ENCODE measurements around the gene POLR3C. TPM values are rescaled to one million over a fixed set of nuclear protein-coding genes. Genes with fewer than 3 reads are reported as not detected.

POLR3C gene
- total and polyA plus RNA-seq, 3 donors from 2014 or later = 56.2 to 73.3 (median 63.8) TPM

- H3K27me3 ChIP-seq = no peaks in the 10 kb centered on the region
- intact Hi-C loops (cut with DNase I; ENCODE audit: low total_unique reads) = no loop called here
- 11 to 13% methylated on average over 6 of the region's 6 CpGs for WGBS, 2 donors
- peaks cover 24% of the 10 kb centered on the region for H3K4me1 ChIP-seq
- no peak overlapping the region for H3K4me3 ChIP-seq
- H3K9me3 ChIP-seq = no peaks in the 10 kb centered on the region
- TF ChIP-seq, protein P1, sequence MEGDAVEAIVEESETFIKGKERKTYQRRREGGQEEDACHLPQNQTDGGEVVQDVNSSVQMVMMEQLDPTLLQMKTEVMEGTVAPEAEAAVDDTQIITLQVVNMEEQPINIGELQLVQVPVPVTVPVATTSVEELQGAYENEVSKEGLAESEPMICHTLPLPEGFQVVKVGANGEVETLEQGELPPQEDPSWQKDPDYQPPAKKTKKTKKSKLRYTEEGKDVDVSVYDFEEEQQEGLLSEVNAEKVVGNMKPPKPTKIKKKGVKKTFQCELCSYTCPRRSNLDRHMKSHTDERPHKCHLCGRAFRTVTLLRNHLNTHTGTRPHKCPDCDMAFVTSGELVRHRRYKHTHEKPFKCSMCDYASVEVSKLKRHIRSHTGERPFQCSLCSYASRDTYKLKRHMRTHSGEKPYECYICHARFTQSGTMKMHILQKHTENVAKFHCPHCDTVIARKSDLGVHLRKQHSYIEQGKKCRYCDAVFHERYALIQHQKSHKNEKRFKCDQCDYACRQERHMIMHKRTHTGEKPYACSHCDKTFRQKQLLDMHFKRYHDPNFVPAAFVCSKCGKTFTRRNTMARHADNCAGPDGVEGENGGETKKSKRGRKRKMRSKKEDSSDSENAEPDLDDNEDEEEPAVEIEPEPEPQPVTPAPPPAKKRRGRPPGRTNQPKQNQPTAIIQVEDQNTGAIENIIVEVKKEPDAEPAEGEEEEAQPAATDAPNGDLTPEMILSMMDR (IDR thresholded peaks at IDR 0.05) = peak; percentile 87 to 92 (median 89)
- no peak for TF ChIP-seq POLR2A (IDR thresholded peaks at IDR 0.05)
- no peaks in the 10 kb centered on the region for H3K36me3 ChIP-seq (ENCODE audit: low read depth, missing control alignments)
- peak; percentile 97 for DNase-seq
- peak overlapping the region; percentile 80 to 88 for H3K27ac ChIP-seq
Observed at GRCh38 chr1:145891587-145892485, 67.8 kb downstream of the POLR3C start.

- H3K27ac ChIP-seq = peak overlapping the region; percentile 80 to 88
- H3K4me1 ChIP-seq = peaks cover 24% of the 10 kb centered on the region
- H3K9me3 ChIP-seq = no peaks in the 10 kb centered on the region
- H3K27me3 ChIP-seq = no peaks in the 10 kb centered on the region
- no peak for TF ChIP-seq POLR2A (IDR thresholded peaks at IDR 0.05)
- TF ChIP-seq, protein P1 (IDR thresholded peaks at IDR 0.05) = no peak
- no peak overlapping the region for H3K4me3 ChIP-seq
- 43 to 55% methylated on average over 3 of the region's 3 CpGs for WGBS, 2 donors
- peak; percentile 74 for DNase-seq
- intact Hi-C loops (cut with DNase I; ENCODE audit: low total_unique reads) = no loop called here
- no peaks in the 10 kb centered on the region for H3K36me3 ChIP-seq (ENCODE audit: low read depth, missing control alignments)
Observed at GRCh38 chr1:145892486-145893087, 68.6 kb downstream of the POLR3C start.

- WGBS, 2 donors = 89% methylated on average over 7 of the region's 7 CpGs
Observed at GRCh38 chr1:145893306-145894055, 69.5 kb downstream of the POLR3C start.

More at GRCh38 chr1:145893306-145894055, 69.5 kb downstream of the POLR3C start:
- intact Hi-C loops (cut with DNase I; ENCODE audit: low total_unique reads) = no loop called here
- no peaks in the 10 kb centered on the region for H3K27me3 ChIP-seq
- TF ChIP-seq, protein P1 (IDR thresholded peaks at IDR 0.05) = no peak
- no peak for TF ChIP-seq POLR2A (IDR thresholded peaks at IDR 0.05)
- no peak for DNase-seq
- H3K36me3 ChIP-seq (ENCODE audit: low read depth, missing control alignments) = no peaks in the 10 kb centered on the region
- no peak overlapping the region for H3K4me3 ChIP-seq
- H3K27ac ChIP-seq = peak overlapping the region in 1 of 2 donors; percentile 80
- H3K9me3 ChIP-seq = no peaks in the 10 kb centered on the region
- H3K4me1 ChIP-seq = peaks cover 24% of the 10 kb centered on the region

Small RNAs within 50 kb of the gene (microRNA-seq; reads per million reads assigned to microRNA genes)
- gene MIR6736 (ENCODE audit: borderline number of aligned reads in 2 of 2, borderline replicate concordance in 1 of 2) = 0 reads per million in 2 donors

Small RNAs within 50 kb of the gene (small RNA-seq; reads per million reads assigned to genes)
- 0 reads per million in 2 donors for gene MIR6736

Other genes starting within 250 kb of the POLR3C start
- 10 to 100 TPM; 41.1 to 48.3 TPM for gene GPR89A, start 216.2 kb upstream of the POLR3C start, total RNA-seq
- 35.6 TPM for gene GPR89A, start 216.2 kb upstream of the POLR3C start, polyA plus RNA-seq (ENCODE audit: insufficient read depth, low read depth, low replicate concordance)
- 1 to 10 TPM in 1 of 2 donors, under 1 TPM in 1; 0.94 to 1.5 TPM for gene PDZK1, start 116.8 kb upstream of the POLR3C start, total RNA-seq
- 3.5 TPM for gene PDZK1, start 116.8 kb upstream of the POLR3C start, polyA plus RNA-seq (ENCODE audit: insufficient read depth, low read depth, low replicate concordance)
- gene CD160, start 104.7 kb upstream of the POLR3C start, total RNA-seq = under 1 TPM in 1 of 2 donors, not detected in 1; 0.31 TPM
- 0.45 TPM for gene CD160, start 104.7 kb upstream of the POLR3C start, polyA plus RNA-seq (ENCODE audit: insufficient read depth, low read depth, low replicate concordance)
- gene RNF115, start 105 bp upstream of the POLR3C start, total RNA-seq = 10 to 100 TPM; 24.4 to 29.1 TPM
- gene RNF115, start 105 bp upstream of the POLR3C start, polyA plus RNA-seq (ENCODE audit: insufficient read depth, low read depth, low replicate concordance) = 13.8 TPM
- gene NUDT17, start 21.4 kb downstream of the POLR3C start, total RNA-seq = 10 to 100 TPM in 1 of 2 donors, 1 to 10 TPM in 1; 9.5 to 13.1 TPM
- 9.5 TPM for gene NUDT17, start 21.4 kb downstream of the POLR3C start, polyA plus RNA-seq (ENCODE audit: insufficient read depth, low read depth, low replicate concordance)
- gene PIAS3, start 34.9 kb downstream of the POLR3C start, total RNA-seq = 10 to 100 TPM; 39.8 to 40.1 TPM
- 30.9 TPM for gene PIAS3, start 34.9 kb downstream of the POLR3C start, polyA plus RNA-seq (ENCODE audit: insufficient read depth, low read depth, low replicate concordance)
- 1 to 10 TPM; 1.3 to 1.7 TPM for gene ANKRD35, start 61.7 kb downstream of the POLR3C start, total RNA-seq
- 3.3 TPM for gene ANKRD35, start 61.7 kb downstream of the POLR3C start, polyA plus RNA-seq (ENCODE audit: insufficient read depth, low read depth, low replicate concordance)
- 1 to 10 TPM; 4.3 to 6.3 TPM for gene ITGA10, start 85.8 kb downstream of the POLR3C start, total RNA-seq
- gene ITGA10, start 85.8 kb downstream of the POLR3C start, polyA plus RNA-seq (ENCODE audit: insufficient read depth, low read depth, low replicate concordance) = 3.4 TPM
- gene PEX11B, start 94.5 kb downstream of the POLR3C start, total RNA-seq = 10 to 100 TPM; 42.1 to 42.7 TPM
- gene PEX11B, start 94.5 kb downstream of the POLR3C start, polyA plus RNA-seq (ENCODE audit: insufficient read depth, low read depth, low replicate concordance) = 54.8 TPM
- 100 to 1,000 TPM; 158 to 174 TPM for gene RBM8A, start 103.3 kb downstream of the POLR3C start, total RNA-seq
- gene RBM8A, start 103.3 kb downstream of the POLR3C start, polyA plus RNA-seq (ENCODE audit: insufficient read depth, low read depth, low replicate concordance) = 123 TPM
- 10 to 100 TPM; 15.8 to 20.6 TPM for gene LIX1L, start 133.8 kb downstream of the POLR3C start, total RNA-seq
- gene LIX1L, start 133.8 kb downstream of the POLR3C start, polyA plus RNA-seq (ENCODE audit: insufficient read depth, low read depth, low replicate concordance) = 16.6 TPM
- gene ANKRD34A, start 140.4 kb downstream of the POLR3C start, total RNA-seq = under 1 TPM; 0.31 to 0.43 TPM
- 0.51 TPM for gene ANKRD34A, start 140.4 kb downstream of the POLR3C start, polyA plus RNA-seq (ENCODE audit: insufficient read depth, low read depth, low replicate concordance)
- 10 to 100 TPM; 20.9 to 23.5 TPM for gene POLR3GL, start 140.5 kb downstream of the POLR3C start, total RNA-seq
- 37.9 TPM for gene POLR3GL, start 140.5 kb downstream of the POLR3C start, polyA plus RNA-seq (ENCODE audit: insufficient read depth, low read depth, low replicate concordance)
- 100 to 1,000 TPM; 268 to 328 TPM for gene TXNIP, start 172.4 kb downstream of the POLR3C start, total RNA-seq
- 274 TPM for gene TXNIP, start 172.4 kb downstream of the POLR3C start, polyA plus RNA-seq (ENCODE audit: insufficient read depth, low read depth, low replicate concordance)
- gene HJV, start 197.5 kb downstream of the POLR3C start, total RNA-seq = under 1 TPM in 1 of 2 donors, not detected in 1; 0.43 TPM
- 7.7 TPM for gene HJV, start 197.5 kb downstream of the POLR3C start, polyA plus RNA-seq (ENCODE audit: insufficient read depth, low read depth, low replicate concordance)